ENCODE measurements around the gene GATC. TPM values are rescaled to one million over a fixed set of nuclear protein-coding genes. Genes with fewer than 3 reads are reported as not detected.

Gene GATC
- total and polyA plus RNA-seq, 10 of the 15 experiments (the other 5 are each of a cell fraction or from before 2014, with no cell fraction given) = 5.1 to 40.3 (median 22.9) TPM

DNA sequence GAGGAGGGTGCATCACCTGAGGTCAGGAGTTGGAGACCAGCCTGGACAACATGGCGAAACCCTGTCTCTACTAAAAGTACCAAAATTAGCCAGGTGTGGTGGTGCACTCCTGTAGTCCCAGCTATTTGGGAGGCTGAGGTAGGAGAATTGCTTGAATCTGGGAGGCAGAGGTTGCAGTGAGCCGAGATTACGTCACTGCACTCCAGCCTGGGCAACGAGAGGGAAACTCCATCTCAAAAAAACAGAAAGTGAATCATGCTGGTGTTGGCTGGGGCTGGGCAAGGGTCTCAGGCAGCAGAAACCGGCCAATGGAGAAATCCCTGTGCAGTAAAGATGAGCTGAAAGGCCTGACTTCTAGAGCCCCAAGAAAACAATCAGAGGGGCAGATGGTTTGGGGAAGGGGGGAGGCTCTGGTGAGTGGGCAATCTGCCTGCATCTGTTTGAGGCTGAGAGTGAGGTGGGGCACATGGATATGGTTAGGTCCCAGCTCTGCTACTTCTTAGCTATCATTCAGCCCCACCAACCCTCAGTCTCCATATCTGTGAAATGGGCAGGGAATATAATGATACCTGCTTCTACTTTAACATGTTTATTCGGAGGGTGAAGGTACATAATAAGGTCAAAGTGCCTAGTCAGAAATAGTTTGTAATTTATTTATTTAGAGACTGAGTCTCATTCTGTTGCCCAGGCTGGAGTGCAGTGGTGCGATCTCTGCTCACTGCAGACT lies 29.6 kb upstream of the GATC start (continued):
- TF ChIP-seq, protein P1, sequence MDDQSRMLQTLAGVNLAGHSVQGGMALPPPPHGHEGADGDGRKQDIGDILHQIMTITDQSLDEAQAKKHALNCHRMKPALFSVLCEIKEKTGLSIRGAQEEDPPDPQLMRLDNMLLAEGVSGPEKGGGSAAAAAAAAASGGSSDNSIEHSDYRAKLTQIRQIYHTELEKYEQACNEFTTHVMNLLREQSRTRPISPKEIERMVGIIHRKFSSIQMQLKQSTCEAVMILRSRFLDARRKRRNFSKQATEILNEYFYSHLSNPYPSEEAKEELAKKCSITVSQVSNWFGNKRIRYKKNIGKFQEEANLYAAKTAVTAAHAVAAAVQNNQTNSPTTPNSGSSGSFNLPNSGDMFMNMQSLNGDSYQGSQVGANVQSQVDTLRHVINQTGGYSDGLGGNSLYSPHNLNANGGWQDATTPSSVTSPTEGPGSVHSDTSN (IDR thresholded peaks at IDR 0.05; ENCODE audit: insufficient replicate concordance, low read depth, low read length) = no peak
- TF ChIP-seq, protein P2, sequence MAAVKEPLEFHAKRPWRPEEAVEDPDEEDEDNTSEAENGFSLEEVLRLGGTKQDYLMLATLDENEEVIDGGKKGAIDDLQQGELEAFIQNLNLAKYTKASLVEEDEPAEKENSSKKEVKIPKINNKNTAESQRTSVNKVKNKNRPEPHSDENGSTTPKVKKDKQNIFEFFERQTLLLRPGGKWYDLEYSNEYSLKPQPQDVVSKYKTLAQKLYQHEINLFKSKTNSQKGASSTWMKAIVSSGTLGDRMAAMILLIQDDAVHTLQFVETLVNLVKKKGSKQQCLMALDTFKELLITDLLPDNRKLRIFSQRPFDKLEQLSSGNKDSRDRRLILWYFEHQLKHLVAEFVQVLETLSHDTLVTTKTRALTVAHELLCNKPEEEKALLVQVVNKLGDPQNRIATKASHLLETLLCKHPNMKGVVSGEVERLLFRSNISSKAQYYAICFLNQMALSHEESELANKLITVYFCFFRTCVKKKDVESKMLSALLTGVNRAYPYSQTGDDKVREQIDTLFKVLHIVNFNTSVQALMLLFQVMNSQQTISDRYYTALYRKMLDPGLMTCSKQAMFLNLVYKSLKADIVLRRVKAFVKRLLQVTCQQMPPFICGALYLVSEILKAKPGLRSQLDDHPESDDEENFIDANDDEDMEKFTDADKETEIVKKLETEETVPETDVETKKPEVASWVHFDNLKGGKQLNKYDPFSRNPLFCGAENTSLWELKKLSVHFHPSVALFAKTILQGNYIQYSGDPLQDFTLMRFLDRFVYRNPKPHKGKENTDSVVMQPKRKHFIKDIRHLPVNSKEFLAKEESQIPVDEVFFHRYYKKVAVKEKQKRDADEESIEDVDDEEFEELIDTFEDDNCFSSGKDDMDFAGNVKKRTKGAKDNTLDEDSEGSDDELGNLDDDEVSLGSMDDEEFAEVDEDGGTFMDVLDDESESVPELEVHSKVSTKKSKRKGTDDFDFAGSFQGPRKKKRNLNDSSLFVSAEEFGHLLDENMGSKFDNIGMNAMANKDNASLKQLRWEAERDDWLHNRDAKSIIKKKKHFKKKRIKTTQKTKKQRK (IDR thresholded peaks at IDR 0.05; ENCODE audit: low read depth, low read length) = no peak
- no peak for TF ChIP-seq EGR1 (IDR thresholded peaks at IDR 0.05; ENCODE audit: borderline replicate concordance in 1 of 2, low read depth in 2 of 2, low read length in 2 of 2)
- no peak for TF ChIP-seq MTA3 (IDR thresholded peaks at IDR 0.05; ENCODE audit: borderline replicate concordance, low read length)

DNA sequence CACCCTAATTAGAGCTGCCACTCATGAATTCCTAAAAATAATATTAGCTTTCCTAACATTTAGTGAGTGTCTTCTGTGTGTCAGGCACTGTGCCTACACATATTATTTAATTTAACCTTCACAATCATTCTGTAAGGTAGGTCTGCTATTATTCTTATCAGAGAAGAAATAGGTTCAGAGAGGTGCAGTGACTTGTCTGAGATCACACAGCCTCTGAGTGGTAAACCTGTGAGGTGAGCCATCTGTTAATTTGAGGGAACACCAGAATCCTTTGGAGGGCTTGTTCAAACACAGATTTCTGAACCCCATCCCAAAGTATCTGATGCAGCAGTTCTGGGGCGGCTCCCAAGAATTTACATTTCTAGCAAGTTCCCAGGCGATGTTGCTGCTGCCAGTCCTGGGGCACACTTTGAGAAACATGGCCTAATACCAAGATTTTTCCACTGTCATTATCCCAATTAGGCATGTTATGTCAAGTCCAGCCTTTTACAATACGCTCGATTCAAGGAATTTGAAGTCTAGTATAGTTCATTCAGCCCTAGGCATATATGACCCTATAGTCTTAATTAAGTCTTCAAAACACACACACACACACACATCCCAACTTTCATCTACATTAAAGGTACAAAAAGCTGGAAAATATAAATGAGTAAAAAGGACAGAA lies 28.2 kb upstream of the GATC start:
- no peak for FAIRE-seq
- POLR2A ChIA-PET = interaction anchor here (0.6 kb wide), 1 partner anchor 39 kb away, joined by 3 read pairs; no protein-coding TSS in a partner anchor
- TF ChIP-seq, protein P2 (IDR thresholded peaks at IDR 0.05; ENCODE audit: low read depth, low read length) = no peak
- no peak for TF ChIP-seq SIN3A (IDR thresholded peaks at IDR 0.05; ENCODE audit: low read depth, low read length)
- TF ChIP-seq NR2C1 (IDR thresholded peaks at IDR 0.05) = no peak
- TF ChIP-seq YBX1 (IDR thresholded peaks at IDR 0.05) = no peak
- no peak for TF ChIP-seq SMAD1 (IDR thresholded peaks at IDR 0.05; ENCODE audit: low read depth, partially characterized antibody)
- TF ChIP-seq STAT3 (IDR thresholded peaks at IDR 0.05; ENCODE audit: low read depth, low read length) = no peak
- TF ChIP-seq HDGF (IDR thresholded peaks at IDR 0.05) = no peak
- no peak for TF ChIP-seq POLR2AphosphoS2 (IDR thresholded peaks at IDR 0.05; ENCODE audit: low read depth, low read length)
- no peak for TF ChIP-seq RUNX3 (IDR thresholded peaks at IDR 0.05; ENCODE audit: low read length)

More for the DNA sequence above, 28.2 kb upstream of the GATC start:
- H4K20me1 ChIP-seq (ENCODE audit: control insufficient read depth, insufficient read depth) = no peaks in the 10 kb centered on the region
- ATAC-seq (no peak), DNase-seq (ENCODE audit: low read depth, low spot score) (no peak)
- ChIA-PET RAD21 (ENCODE audit: unreplicated experiment) (no interaction called here), SMC1A (ENCODE audit: uncharacterized antibody, unreplicated experiment) (interaction anchor here (1.1 kb wide), 1 partner anchor 12 kb away, joined by 3 read pairs; no protein-coding TSS in a partner anchor), CTCF (interaction anchor here (1.0 to 1.8 kb wide), 2 partner anchors 11 to 12 kb away, joined by 3 to 4 read pairs; no protein-coding TSS in a partner anchor)
- no peaks in the 10 kb centered on the region for H3K36me3 ChIP-seq (ENCODE audit: control insufficient read depth in 2 of 2, insufficient read depth in 2 of 2, low read length in 1 of 2)
- no peaks in the 10 kb centered on the region for H3K79me2 ChIP-seq (ENCODE audit: control insufficient read depth, insufficient read depth, low read length)
- in situ Hi-C loops (cut with MboI) = no loop called here
- no TSS peak for BruUV-seq (replicated peaks)
- no peak overlapping the region for H3K4me2 ChIP-seq (ENCODE audit: control insufficient read depth, insufficient read depth)
- H3K27ac ChIP-seq (ENCODE audit: control insufficient read depth, insufficient read depth) = no peak overlapping the region
- H3K9me3 ChIP-seq (replicated peaks; ENCODE audit: control insufficient read depth, insufficient read depth, low read length) = no peaks in the 10 kb centered on the region
- intact Hi-C loops (cut with micrococcal nuclease; ENCODE audit: unreplicated experiment) = no loop called here
- no peak overlapping the region for H2AFZ ChIP-seq (ENCODE audit: control insufficient read depth, low read depth, low read length)
- no peaks in the 10 kb centered on the region for H3K4me1 ChIP-seq (ENCODE audit: control insufficient read depth, insufficient read depth, low read length)
- no peak overlapping the region for H3K9ac ChIP-seq (ENCODE audit: control insufficient read depth, insufficient read depth, low read length)
- no peaks in the 10 kb centered on the region for H3K27me3 ChIP-seq (replicated peaks in 1 of 2; ENCODE audit: control insufficient read depth in 2 of 2, insufficient read depth in 2 of 2, low read length in 1 of 2)
- no peak overlapping the region for H3K4me3 ChIP-seq
- WGBS (ENCODE audit: insufficient coverage, insufficient replicate concordance, low lambda C conversion rate, missing lambda C conversion rate) = 39% methylated on average over 4 of the region's 4 CpGs

Data from GM12878 (cell line).